ENCODE measurements around the gene PHYKPL. TPM values are rescaled to one million over a fixed set of nuclear protein-coding genes. Genes with fewer than 3 reads are reported as not detected.

PHYKPL gene
- total and polyA plus RNA-seq, 2 donors (not counting 1 experiment from before 2014, with no cell fraction given), result 18.1 to 44.8 TPM

DNA sequence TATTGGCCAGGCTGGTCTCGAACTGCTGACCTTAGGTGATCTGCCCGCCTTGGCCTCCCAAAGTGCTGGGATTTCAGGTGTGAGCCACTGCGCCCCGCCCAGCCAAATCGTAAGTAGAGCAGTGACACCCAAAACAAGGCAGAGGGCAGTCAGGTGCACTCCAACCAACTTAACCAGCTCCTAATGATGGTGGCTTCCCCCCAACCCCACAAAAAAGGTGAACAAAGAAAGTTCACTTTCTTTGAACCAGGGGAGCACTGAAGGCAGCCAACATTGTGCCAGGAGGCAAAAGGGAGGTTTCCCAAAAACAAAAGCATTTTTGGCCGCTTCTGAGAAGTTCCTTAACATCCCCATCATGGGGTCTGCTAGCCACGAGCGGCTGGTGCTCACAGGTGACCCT, 55.0 kb downstream of the PHYKPL start:
- H4K20me1 ChIP-seq (ENCODE audit: control insufficient read depth, extremely low read depth, insufficient read depth, low read length), result no peaks in the 10 kb centered on the region
- no peak overlapping the region for H3K9ac ChIP-seq (ENCODE audit: insufficient read depth, low read length)
- no peak overlapping the region for H3K27ac ChIP-seq (ENCODE audit: insufficient read depth, low read length)
- no peak for DNase-seq (ENCODE audit: low read depth in 2 of 2)
- no peak overlapping the region for H3K4me2 ChIP-seq (ENCODE audit: extremely low read depth, insufficient read depth, low read length)
- H3K36me3 ChIP-seq (ENCODE audit: control insufficient read depth, insufficient read depth, low read length), result no peaks in the 10 kb centered on the region
- no peak overlapping the region for H2AFZ ChIP-seq (ENCODE audit: low read length)
- H3K9me3 ChIP-seq (ENCODE audit: control insufficient read depth, insufficient read depth, low read depth, low read length), result no peaks in the 10 kb centered on the region
- no peak overlapping the region for H3K4me3 ChIP-seq (replicated peaks in 1 of 4; ENCODE audit: control extremely low read depth in 1 of 4, insufficient read depth in 1 of 4, low read depth in 3 of 4, low read length in 4 of 4)
- no peaks in the 10 kb centered on the region for H3K4me1 ChIP-seq (ENCODE audit: control insufficient read depth, extremely low read depth, insufficient read depth, low read length)
- no peaks in the 10 kb centered on the region for H3K79me2 ChIP-seq (ENCODE audit: control insufficient read depth, insufficient read depth, low read length)
- TF ChIP-seq EZH2 (IDR thresholded peaks at IDR 0.05; ENCODE audit: low read length, missing control alignments), result no peak
- TF ChIP-seq, protein P1, sequence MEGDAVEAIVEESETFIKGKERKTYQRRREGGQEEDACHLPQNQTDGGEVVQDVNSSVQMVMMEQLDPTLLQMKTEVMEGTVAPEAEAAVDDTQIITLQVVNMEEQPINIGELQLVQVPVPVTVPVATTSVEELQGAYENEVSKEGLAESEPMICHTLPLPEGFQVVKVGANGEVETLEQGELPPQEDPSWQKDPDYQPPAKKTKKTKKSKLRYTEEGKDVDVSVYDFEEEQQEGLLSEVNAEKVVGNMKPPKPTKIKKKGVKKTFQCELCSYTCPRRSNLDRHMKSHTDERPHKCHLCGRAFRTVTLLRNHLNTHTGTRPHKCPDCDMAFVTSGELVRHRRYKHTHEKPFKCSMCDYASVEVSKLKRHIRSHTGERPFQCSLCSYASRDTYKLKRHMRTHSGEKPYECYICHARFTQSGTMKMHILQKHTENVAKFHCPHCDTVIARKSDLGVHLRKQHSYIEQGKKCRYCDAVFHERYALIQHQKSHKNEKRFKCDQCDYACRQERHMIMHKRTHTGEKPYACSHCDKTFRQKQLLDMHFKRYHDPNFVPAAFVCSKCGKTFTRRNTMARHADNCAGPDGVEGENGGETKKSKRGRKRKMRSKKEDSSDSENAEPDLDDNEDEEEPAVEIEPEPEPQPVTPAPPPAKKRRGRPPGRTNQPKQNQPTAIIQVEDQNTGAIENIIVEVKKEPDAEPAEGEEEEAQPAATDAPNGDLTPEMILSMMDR (conservative IDR thresholded peaks at IDR 0.05 in 1 of 2, IDR thresholded peaks at IDR 0.05 in 1 of 2; ENCODE audit: low read depth in 1 of 2, low read length in 2 of 2), result no peak
- H3K27me3 ChIP-seq (ENCODE audit: control insufficient read depth, insufficient read depth, low read length), result peaks cover 3% of the 10 kb centered on the region

DNA sequence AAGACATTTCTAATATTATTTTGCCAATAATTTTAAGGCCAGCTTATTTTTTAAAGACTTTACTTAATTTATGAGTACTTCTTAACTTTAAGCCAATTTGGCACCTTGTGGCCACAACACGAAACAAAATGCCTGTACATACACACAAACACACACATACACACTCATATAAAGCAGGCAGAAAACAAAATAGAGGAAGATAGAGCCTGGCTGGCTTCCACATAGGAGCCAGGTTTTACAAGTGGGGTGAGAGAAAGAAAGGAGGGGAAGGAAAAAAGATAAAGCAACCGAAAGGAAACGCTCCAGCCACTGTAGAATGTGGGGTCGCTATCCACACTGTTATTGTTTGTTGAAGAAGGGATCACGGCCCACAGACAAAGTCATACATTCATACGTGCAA, 55.8 kb downstream of the PHYKPL start:
- no peaks in the 10 kb centered on the region for H3K36me3 ChIP-seq (ENCODE audit: control insufficient read depth, insufficient read depth, low read length)
- no peak overlapping the region for H3K27ac ChIP-seq (ENCODE audit: insufficient read depth, low read length)
- no peaks in the 10 kb centered on the region for H3K9me3 ChIP-seq (ENCODE audit: control insufficient read depth, insufficient read depth, low read depth, low read length)
- no peak overlapping the region for H2AFZ ChIP-seq (ENCODE audit: low read length)
- no peaks in the 10 kb centered on the region for H4K20me1 ChIP-seq (ENCODE audit: control insufficient read depth, extremely low read depth, insufficient read depth, low read length)
- no peak for DNase-seq (ENCODE audit: low read depth in 2 of 2)
- H3K4me2 ChIP-seq (ENCODE audit: extremely low read depth, insufficient read depth, low read length), result no peak overlapping the region
- no peak for TF ChIP-seq EZH2 (IDR thresholded peaks at IDR 0.05; ENCODE audit: low read length, missing control alignments)
- no peak overlapping the region for H3K9ac ChIP-seq (ENCODE audit: insufficient read depth, low read length)
- H3K4me3 ChIP-seq (replicated peaks in 1 of 4; ENCODE audit: control extremely low read depth in 1 of 4, insufficient read depth in 1 of 4, low read depth in 3 of 4, low read length in 4 of 4), result no peak overlapping the region
- peaks cover 3% of the 10 kb centered on the region for H3K27me3 ChIP-seq (ENCODE audit: control insufficient read depth, insufficient read depth, low read length)
- H3K79me2 ChIP-seq (ENCODE audit: control insufficient read depth, insufficient read depth, low read length), result no peaks in the 10 kb centered on the region
- H3K4me1 ChIP-seq (ENCODE audit: control insufficient read depth, extremely low read depth, insufficient read depth, low read length), result no peaks in the 10 kb centered on the region

DNA sequence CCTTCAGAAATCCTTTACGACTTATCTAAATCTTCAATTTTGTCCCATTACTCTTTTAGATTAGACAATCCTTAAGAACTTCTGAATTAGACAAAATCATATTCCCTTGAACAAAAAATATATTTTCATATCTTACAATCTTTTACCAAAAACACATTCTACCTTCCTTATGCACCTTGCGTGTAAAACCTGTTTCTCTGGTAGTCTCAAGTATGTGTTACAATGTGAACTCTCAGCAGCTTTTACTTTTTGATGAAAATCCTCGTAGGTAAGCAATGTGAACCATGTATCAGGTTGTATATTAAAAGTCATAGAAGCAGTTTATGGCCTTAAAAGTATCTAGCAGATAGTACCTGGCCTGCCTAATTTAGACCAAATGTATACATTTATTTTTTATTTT, 58.1 kb downstream of the PHYKPL start:
- DNase-seq (ENCODE audit: low read depth in 2 of 2), result no peak
- Histone ChIP-seq H3K27me3 (ENCODE audit: control insufficient read depth, insufficient read depth, low read length) (no peaks in the 10 kb centered on the region), H3K4me1 (ENCODE audit: control insufficient read depth, extremely low read depth, insufficient read depth, low read length) (no peaks in the 10 kb centered on the region), H3K4me3 (replicated peaks in 1 of 4; ENCODE audit: control extremely low read depth in 1 of 4, insufficient read depth in 1 of 4, low read depth in 3 of 4, low read length in 4 of 4) (no peak overlapping the region), H4K20me1 (ENCODE audit: control insufficient read depth, extremely low read depth, insufficient read depth, low read length) (no peaks in the 10 kb centered on the region), H3K27ac (ENCODE audit: insufficient read depth, low read length) (no peak overlapping the region), H3K79me2 (ENCODE audit: control insufficient read depth, insufficient read depth, low read length) (no peaks in the 10 kb centered on the region), H3K36me3 (ENCODE audit: control insufficient read depth, insufficient read depth, low read length) (no peaks in the 10 kb centered on the region), H3K9ac (ENCODE audit: insufficient read depth, low read length) (no peak overlapping the region), H3K9me3 (ENCODE audit: control insufficient read depth, insufficient read depth, low read depth, low read length) (no peaks in the 10 kb centered on the region), H2AFZ (ENCODE audit: low read length) (no peak overlapping the region), H3K4me2 (ENCODE audit: extremely low read depth, insufficient read depth, low read length) (no peak overlapping the region)
- TF ChIP-seq EZH2 (IDR thresholded peaks at IDR 0.05; ENCODE audit: low read length, missing control alignments), result no peak
- TF ChIP-seq, protein P1 (conservative IDR thresholded peaks at IDR 0.05 in 1 of 2, IDR thresholded peaks at IDR 0.05 in 1 of 2; ENCODE audit: low read depth in 1 of 2, low read length in 2 of 2), result no peak
